Stimulated activated naive CD8-positive, alpha-beta T cell treated with anti-CD3 and anti-CD28 coated beads, Interleukin-15, amount 100 ng/mL, for 72 hours (primary cell): ENCODE results near the gene NR4A3.

Experiments
- ATAC-seq: fragments of 150-1000 bp; cut with Tn5 transposase; 2 replicates; pipeline ENCODE4 v1.10.0; 2021; ENCODE audit warnings: mild to moderate bottlenecking, moderate library complexity
- DNase-seq, 2 donors: peaks; one replicate each; pipeline ENCODE4 v3.0.0; 2021 to 2022
- H3K27ac Mint-ChIP-seq, 2 donors: one replicate each; pipeline ENCODE4 v1.8.0; 2022; ENCODE audit warnings: mild to moderate bottlenecking in 2 of 2, mixed read lengths in 2 of 2, moderate library complexity in 2 of 2
- H3K27me3 Mint-ChIP-seq: one replicate; pipeline ENCODE4 v1.8.0; 2022; ENCODE audit warnings: mixed read lengths
- H3K4me1 Mint-ChIP-seq: one replicate; pipeline ENCODE4 v1.8.0; 2022; ENCODE audit warnings: mild to moderate bottlenecking, mixed read lengths
- H3K4me3 Mint-ChIP-seq, 2 donors: one replicate each; pipeline ENCODE4 v1.8.0; 2022; ENCODE audit warnings: mild to moderate bottlenecking in 2 of 2, mixed read lengths in 2 of 2, moderate library complexity in 1 of 2
- H3K9me3 Mint-ChIP-seq, 2 donors: one replicate each; pipeline ENCODE4 v1.8.0; 2022; ENCODE audit warnings: mixed read lengths in 2 of 2

Gene NR4A3

GRCh38 chr9:99807956-99808355, 13.7 kb upstream of the NR4A3 start:
- H3K9me3 Mint-ChIP-seq, result no peaks in the 10 kb centered on the region
- H3K4me3 Mint-ChIP-seq, result no peak overlapping the region
- no peak for DNase-seq
- peaks cover 54% of the 10 kb centered on the region for H3K4me1 Mint-ChIP-seq
- H3K27ac Mint-ChIP-seq, result peak overlapping the region in 1 of 2 donors; percentile 12
- no peak for ATAC-seq
- H3K27me3 Mint-ChIP-seq, result no peaks in the 10 kb centered on the region

GRCh38 chr9:99808454-99808853, 13.2 kb upstream of the NR4A3 start:
- ATAC-seq, result no peak
- DNase-seq, result no peak
- Mint-ChIP-seq H3K27me3 (peaks cover 1% of the 10 kb centered on the region), H3K27ac (no peak overlapping the region), H3K4me3 (no peak overlapping the region), H3K4me1 (peaks cover 54% of the 10 kb centered on the region), H3K9me3 (no peaks in the 10 kb centered on the region)

- H3K4me1 Mint-ChIP-seq, result peaks cover 62% of the 10 kb centered on the region
- no peak for DNase-seq
- no peak for ATAC-seq
Measured at GRCh38 chr9:99809586-99810319, 11.9 kb upstream of the NR4A3 start.

GRCh38 chr9:99811172-99811571, 10.5 kb upstream of the NR4A3 start:
- DNase-seq, result no peak
- Mint-ChIP-seq H3K27ac (no peak overlapping the region), H3K4me3 (peak overlapping the region in 1 of 2 donors; percentile 6), H3K4me1 (peaks cover 68% of the 10 kb centered on the region), H3K9me3 (no peaks in the 10 kb centered on the region), H3K27me3 (peaks cover 8% of the 10 kb centered on the region)
- ATAC-seq, result peak; percentile 58

More at GRCh38 chr9:99809586-99810319, 11.9 kb upstream of the NR4A3 start:
- Mint-ChIP-seq H3K9me3 (no peaks in the 10 kb centered on the region), H3K27ac (no peak overlapping the region), H3K4me3 (no peak overlapping the region), H3K27me3 (peaks cover 8% of the 10 kb centered on the region)

GRCh38 chr9:99811598-99812383, 9.9 kb upstream of the NR4A3 start:
- peaks cover 8% of the 10 kb centered on the region for H3K27me3 Mint-ChIP-seq
- H3K4me3 Mint-ChIP-seq, result peak overlapping the region; percentile 6 to 48
- H3K4me1 Mint-ChIP-seq, result peaks cover 75% of the 10 kb centered on the region
- ATAC-seq, result peak; percentile 97
- H3K9me3 Mint-ChIP-seq, result no peaks in the 10 kb centered on the region
- DNase-seq, result peak; percentile 15 to 20
- no peak overlapping the region for H3K27ac Mint-ChIP-seq

- Mint-ChIP-seq H3K27me3 (peaks cover 8% of the 10 kb centered on the region), H3K27ac (no peak overlapping the region), H3K4me3 (no peak overlapping the region), H3K9me3 (no peaks in the 10 kb centered on the region), H3K4me1 (peaks cover 75% of the 10 kb centered on the region)
- no peak for DNase-seq
- ATAC-seq, result no peak
Measured at GRCh38 chr9:99813739-99814138, 7.9 kb upstream of the NR4A3 start.

GRCh38 chr9:99814359-99814758, 7.3 kb upstream of the NR4A3 start:
- Mint-ChIP-seq H3K27me3 (peaks cover 8% of the 10 kb centered on the region), H3K9me3 (no peaks in the 10 kb centered on the region), H3K27ac (no peak overlapping the region), H3K4me3 (no peak overlapping the region), H3K4me1 (peaks cover 73% of the 10 kb centered on the region)
- no peak for ATAC-seq
- no peak for DNase-seq

- H3K9me3 Mint-ChIP-seq, result no peaks in the 10 kb centered on the region
- no peak overlapping the region for H3K27ac Mint-ChIP-seq
- peaks cover 59% of the 10 kb centered on the region for H3K4me1 Mint-ChIP-seq
- DNase-seq, result no peak
- H3K4me3 Mint-ChIP-seq, result peak overlapping the region in 1 of 2 donors; percentile 17
- H3K27me3 Mint-ChIP-seq, result peaks cover 8% of the 10 kb centered on the region
- ATAC-seq, result no peak
Measured at GRCh38 chr9:99816392-99816791, 5.3 kb upstream of the NR4A3 start.

GRCh38 chr9:99818500-99818899, 3.2 kb upstream of the NR4A3 start:
- DNase-seq (no peak), ATAC-seq (no peak)
- Mint-ChIP-seq H3K9me3 (no peaks in the 10 kb centered on the region), H3K27me3 (peaks cover 7% of the 10 kb centered on the region), H3K27ac (peak overlapping the region in 1 of 2 donors; percentile 6), H3K4me1 (peaks cover 53% of the 10 kb centered on the region), H3K4me3 (peak overlapping the region; percentile 97 to 100)

GRCh38 chr9:99819123-99819855, 2.4 kb upstream of the NR4A3 start:
- H3K9me3 Mint-ChIP-seq, result no peaks in the 10 kb centered on the region
- H3K27ac Mint-ChIP-seq, result peak overlapping the region; percentile 90 to 96
- peak overlapping the region; percentile 97 to 100 for H3K4me3 Mint-ChIP-seq
- no peaks in the 10 kb centered on the region for H3K27me3 Mint-ChIP-seq
- peak; percentile 74 for ATAC-seq
- DNase-seq, result peak; percentile 98 to 99
- peaks cover 55% of the 10 kb centered on the region for H3K4me1 Mint-ChIP-seq

GRCh38 chr9:99819856-99820684, 1.6 kb upstream of the NR4A3 start:
- DNase-seq (peak in 1 of 2 donors; percentile 93), ATAC-seq (peak; percentile 60)
- peaks cover 57% of the 10 kb centered on the region for H3K4me1 Mint-ChIP-seq
- H3K9me3 Mint-ChIP-seq, result no peaks in the 10 kb centered on the region
- peak overlapping the region; percentile 90 to 96 for H3K27ac Mint-ChIP-seq
- peak overlapping the region; percentile 97 to 100 for H3K4me3 Mint-ChIP-seq
- no peaks in the 10 kb centered on the region for H3K27me3 Mint-ChIP-seq

GRCh38 chr9:99820685-99821395, 845 bp upstream of the NR4A3 start:
- no peaks in the 10 kb centered on the region for H3K9me3 Mint-ChIP-seq
- H3K4me1 Mint-ChIP-seq, result peaks cover 64% of the 10 kb centered on the region
- H3K27ac Mint-ChIP-seq, result peak overlapping the region; percentile 90 to 96
- peak; percentile 2 for ATAC-seq
- H3K27me3 Mint-ChIP-seq, result no peaks in the 10 kb centered on the region
- DNase-seq, result peak; percentile 69 to 82
- peak overlapping the region; percentile 97 to 100 for H3K4me3 Mint-ChIP-seq

GRCh38 chr9:99822109-99822805, 572 bp downstream of the NR4A3 start:
- no peaks in the 10 kb centered on the region for H3K27me3 Mint-ChIP-seq
- DNase-seq (peak; percentile 58 to 66), ATAC-seq (no peak)
- H3K9me3 Mint-ChIP-seq, result no peaks in the 10 kb centered on the region
- peak overlapping the region; percentile 87 to 96 for H3K27ac Mint-ChIP-seq
- H3K4me3 Mint-ChIP-seq, result peak overlapping the region; percentile 97 to 100
- H3K4me1 Mint-ChIP-seq, result peaks cover 65% of the 10 kb centered on the region
